Measurements from ENCODE around the gene GUCA1A.
A peak's percentile ranks its signal among the peaks of the same experiment; 100 is the strongest.
"Not testable (repeated sequence)": the region's sequence is repeated elsewhere in the genome, so short reads cannot be mapped to it uniquely, and the experiment has no call there.

GUCA1A gene

GRCh38 chr6:42211726-42212125 is 38.6 kb downstream of the GUCA1A start:
- no peak for DNase-seq

- DNase-seq, result no peak
These were observed 39.3 kb downstream of the GUCA1A start for GRCh38 chr6:42212442-42212841.

GRCh38 chr6:42216495-42216894 is 43.3 kb downstream of the GUCA1A start:
- DNase-seq, result not testable (repeated sequence)

- no peak for DNase-seq
These were observed 44.0 kb downstream of the GUCA1A start for GRCh38 chr6:42217157-42217518.

- peak; percentile 95 for DNase-seq
These were observed 44.6 kb downstream of the GUCA1A start, which contains the start of gene MRPS10 for GRCh38 chr6:42217519-42218367. MRPS10 (minus strand) TSS chr6:42217861; CDS start chr6:42217849, 12 bp downstream.

- no peak for DNase-seq
These were observed 47.6 kb downstream of the GUCA1A start for GRCh38 chr6:42220807-42221206.

GRCh38 chr6:42221546-42221945 is 48.4 kb downstream of the GUCA1A start:
- no peak for DNase-seq

- DNase-seq, result no peak
These were observed 49.3 kb downstream of the GUCA1A start for GRCh38 chr6:42222448-42222847.

GRCh38 chr6:42224222-42225028 is 51.3 kb downstream of the GUCA1A start:
- DNase-seq, result peak; percentile 77

- no peak for DNase-seq
These were observed 51.8 kb downstream of the GUCA1A start for GRCh38 chr6:42225029-42225339.

GRCh38 chr6:42225419-42225818 is 52.3 kb downstream of the GUCA1A start:
- DNase-seq, result no peak

GRCh38 chr6:42226161-42226611 is 53.0 kb downstream of the GUCA1A start:
- peak; percentile 36 for DNase-seq

- peak; percentile 14 for DNase-seq
These were observed 53.5 kb downstream of the GUCA1A start for GRCh38 chr6:42226645-42227143.

- DNase-seq, result no peak
These were observed 54.1 kb downstream of the GUCA1A start for GRCh38 chr6:42227173-42227850.

GRCh38 chr6:42228305-42228704 is 55.1 kb downstream of the GUCA1A start:
- DNase-seq, result no peak

Data from fibroblast of upper back skin (primary cell).